22Rv1 (cell line): ENCODE results near the gene BEGAIN.

Source experiments
- H3K27ac ChIP-seq: fragments of 450-650 bp; 2 replicates; pipeline ENCODE4 v1.5.1; 2017
- ZFX ChIP-seq: fragments of 450-650 bp; IDR thresholded peaks from 2 replicates; pipeline ENCODE4 v1.6.1; 2017; ENCODE audit warnings: antibody characterized with exemption, borderline replicate concordance
- TF ChIP-seq, protein P1 (sequence below): fragments of 450-650 bp; IDR thresholded peaks from 2 replicates; pipeline ENCODE4 v1.5.1; 2017; ENCODE audit warnings: mild to moderate bottlenecking

BEGAIN gene

DNA sequence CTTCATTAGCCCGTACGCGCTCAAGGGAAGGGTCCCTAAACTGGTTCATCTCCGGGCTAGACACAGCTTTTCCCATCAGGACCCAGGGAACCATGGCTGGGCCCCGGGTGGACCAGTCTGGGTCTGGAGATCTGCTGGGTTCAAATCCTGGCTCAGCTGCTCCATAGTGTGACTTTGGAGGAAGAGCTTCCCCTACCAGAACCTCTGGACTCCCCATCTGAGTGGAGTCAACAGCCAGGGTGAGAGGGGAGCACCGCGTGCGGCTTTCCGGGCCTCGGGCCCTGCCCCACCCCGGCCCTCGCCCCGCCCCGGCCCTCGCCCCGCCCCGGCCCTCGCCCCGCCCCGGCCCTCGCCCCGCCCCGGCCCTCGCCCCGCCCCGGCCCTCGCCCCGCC lies 41.2 kb downstream of the BEGAIN start:
- H3K27ac ChIP-seq: peak overlapping the region; percentile 90

DNA sequence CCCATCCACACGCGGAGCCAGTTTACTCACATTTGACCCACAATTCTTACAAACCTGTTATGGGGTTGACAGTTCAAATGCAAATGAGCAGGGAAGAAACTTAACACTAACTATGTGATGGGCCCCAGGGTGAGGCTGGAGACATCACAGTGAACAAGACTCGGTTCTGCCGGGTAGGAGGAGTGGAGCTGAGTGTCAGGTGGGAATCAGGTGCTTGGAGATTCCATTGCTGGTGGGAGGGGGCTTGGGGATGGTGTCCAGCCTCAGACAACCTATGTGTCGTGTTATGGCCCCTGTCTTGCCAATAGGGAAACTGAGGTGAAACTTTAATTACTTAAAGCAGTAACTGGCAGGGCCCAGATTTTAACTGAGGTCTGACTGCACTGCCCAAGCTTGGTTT lies 41.9 kb downstream of the BEGAIN start:
- TF ChIP-seq ZFX: no peak
- TF ChIP-seq, protein P1, sequence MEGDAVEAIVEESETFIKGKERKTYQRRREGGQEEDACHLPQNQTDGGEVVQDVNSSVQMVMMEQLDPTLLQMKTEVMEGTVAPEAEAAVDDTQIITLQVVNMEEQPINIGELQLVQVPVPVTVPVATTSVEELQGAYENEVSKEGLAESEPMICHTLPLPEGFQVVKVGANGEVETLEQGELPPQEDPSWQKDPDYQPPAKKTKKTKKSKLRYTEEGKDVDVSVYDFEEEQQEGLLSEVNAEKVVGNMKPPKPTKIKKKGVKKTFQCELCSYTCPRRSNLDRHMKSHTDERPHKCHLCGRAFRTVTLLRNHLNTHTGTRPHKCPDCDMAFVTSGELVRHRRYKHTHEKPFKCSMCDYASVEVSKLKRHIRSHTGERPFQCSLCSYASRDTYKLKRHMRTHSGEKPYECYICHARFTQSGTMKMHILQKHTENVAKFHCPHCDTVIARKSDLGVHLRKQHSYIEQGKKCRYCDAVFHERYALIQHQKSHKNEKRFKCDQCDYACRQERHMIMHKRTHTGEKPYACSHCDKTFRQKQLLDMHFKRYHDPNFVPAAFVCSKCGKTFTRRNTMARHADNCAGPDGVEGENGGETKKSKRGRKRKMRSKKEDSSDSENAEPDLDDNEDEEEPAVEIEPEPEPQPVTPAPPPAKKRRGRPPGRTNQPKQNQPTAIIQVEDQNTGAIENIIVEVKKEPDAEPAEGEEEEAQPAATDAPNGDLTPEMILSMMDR: no peak
- H3K27ac ChIP-seq: no peak overlapping the region

More for the DNA sequence above, 41.2 kb downstream of the BEGAIN start:
- TF ChIP-seq, protein P1: no peak
- no peak for TF ChIP-seq ZFX

DNA sequence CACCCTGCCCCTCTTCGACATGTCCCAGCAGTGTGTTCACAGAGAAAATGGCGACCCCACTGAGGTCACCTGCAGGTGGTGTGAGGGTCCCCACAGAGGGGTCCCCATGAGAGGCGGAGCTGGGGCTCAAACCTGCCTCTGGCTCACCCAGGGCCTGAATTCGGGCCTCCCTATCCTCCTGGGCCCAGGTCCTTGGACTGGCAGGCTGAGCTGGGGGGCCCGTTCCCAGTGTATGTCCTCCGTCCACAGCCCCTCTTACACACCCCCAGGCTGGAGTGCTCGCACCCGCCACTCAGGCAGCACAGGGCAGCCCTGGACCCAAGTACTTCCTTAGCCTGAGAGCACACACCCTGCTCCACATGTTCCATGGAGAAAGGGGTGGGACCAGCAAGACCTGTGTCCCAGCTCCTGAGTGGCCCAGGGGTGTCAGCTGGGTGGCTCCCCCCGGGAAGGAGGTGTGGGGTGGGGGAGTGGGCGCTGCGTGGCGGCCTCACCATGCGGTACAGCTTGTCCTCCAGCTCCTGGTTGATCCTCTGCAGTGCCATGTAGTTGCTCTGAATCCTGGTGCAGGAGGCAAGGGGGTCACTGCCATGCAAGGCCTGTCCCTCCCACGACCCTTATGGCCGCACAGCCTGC lies 42.6 kb downstream of the BEGAIN start:
- TF ChIP-seq, protein P1: no peak
- no peak for TF ChIP-seq ZFX
- no peak overlapping the region for H3K27ac ChIP-seq

DNA sequence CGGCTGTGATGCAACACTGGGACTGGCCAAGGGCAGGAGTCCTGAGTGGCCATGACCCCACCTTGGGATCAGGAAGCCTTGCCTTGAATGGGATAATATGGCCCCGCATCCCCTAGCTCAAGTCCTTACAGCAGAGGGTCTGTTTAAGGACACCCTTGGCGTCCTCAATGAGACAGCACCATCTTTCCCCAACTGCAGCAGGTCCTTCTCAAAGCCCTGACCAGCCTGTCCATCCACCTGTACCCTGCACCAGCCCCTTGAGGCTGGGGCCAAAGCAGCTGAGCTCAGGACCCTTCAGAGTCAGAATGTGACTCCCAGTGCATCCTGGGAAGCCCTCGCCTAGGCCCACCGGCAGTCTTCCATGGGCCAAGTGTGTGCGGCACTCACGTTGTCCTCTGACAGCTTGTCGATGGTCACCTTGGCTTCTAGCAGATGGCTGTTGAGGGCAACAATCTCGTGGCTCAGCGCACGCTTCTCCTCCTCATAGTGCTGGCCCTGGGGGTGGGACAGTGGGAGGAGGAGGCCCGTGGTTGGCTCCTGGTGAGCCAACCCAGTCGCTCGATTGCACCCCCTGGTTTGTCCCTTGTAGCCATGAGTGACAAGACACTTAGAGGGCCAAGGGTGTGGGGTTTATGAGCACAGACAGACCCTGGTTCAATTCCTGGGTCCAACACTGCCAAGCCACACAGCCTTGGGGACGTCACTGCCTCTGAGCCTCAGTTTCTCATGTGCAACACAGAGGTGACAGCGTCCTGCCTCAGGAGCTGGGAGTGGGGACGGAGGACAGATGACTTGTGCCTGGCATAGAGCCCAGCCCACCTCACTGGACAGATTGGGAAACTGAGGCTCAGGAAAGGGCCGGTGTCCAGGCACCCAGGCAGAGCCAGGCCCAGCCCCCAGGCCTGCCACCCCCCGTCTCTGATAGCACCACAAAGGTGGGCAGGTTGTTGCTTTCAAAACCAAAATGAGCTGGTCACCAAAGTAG lies 43.5 kb downstream of the BEGAIN start:
- TF ChIP-seq, protein P1: no peak
- TF ChIP-seq ZFX: no peak

DNA sequence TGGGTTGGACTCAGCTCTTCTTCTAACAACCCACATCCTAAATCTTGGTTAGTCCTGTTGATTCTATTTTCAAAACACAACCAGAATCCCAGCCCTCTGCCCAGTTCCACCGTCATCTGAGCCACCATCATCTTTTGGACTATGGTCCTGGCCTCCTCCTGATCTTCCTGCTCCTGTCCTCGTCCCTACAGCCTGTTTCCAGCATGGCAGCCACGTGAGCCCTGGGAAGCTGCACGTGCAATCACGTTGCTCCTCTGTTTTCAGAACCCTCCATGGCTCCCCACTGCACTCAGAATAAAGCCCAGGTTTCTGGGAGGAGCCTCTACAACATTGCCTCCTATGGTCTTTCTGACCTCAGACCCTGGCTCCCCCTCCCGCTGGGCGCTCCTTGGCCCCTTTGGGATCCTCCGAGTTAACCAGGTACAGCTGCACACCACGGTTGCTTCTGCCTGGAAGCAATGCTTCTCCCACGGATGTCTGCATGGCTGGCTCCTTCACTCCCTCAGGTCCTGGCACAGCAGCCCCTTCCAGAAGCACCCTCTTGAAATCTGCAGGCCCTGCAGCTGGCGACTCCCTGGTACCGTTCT lies 44.5 kb downstream of the BEGAIN start:
- H3K27ac ChIP-seq: no peak overlapping the region
- TF ChIP-seq ZFX: no peak
- TF ChIP-seq, protein P1: no peak

More for the DNA sequence above, 43.5 kb downstream of the BEGAIN start:
- no peak overlapping the region for H3K27ac ChIP-seq

DNA sequence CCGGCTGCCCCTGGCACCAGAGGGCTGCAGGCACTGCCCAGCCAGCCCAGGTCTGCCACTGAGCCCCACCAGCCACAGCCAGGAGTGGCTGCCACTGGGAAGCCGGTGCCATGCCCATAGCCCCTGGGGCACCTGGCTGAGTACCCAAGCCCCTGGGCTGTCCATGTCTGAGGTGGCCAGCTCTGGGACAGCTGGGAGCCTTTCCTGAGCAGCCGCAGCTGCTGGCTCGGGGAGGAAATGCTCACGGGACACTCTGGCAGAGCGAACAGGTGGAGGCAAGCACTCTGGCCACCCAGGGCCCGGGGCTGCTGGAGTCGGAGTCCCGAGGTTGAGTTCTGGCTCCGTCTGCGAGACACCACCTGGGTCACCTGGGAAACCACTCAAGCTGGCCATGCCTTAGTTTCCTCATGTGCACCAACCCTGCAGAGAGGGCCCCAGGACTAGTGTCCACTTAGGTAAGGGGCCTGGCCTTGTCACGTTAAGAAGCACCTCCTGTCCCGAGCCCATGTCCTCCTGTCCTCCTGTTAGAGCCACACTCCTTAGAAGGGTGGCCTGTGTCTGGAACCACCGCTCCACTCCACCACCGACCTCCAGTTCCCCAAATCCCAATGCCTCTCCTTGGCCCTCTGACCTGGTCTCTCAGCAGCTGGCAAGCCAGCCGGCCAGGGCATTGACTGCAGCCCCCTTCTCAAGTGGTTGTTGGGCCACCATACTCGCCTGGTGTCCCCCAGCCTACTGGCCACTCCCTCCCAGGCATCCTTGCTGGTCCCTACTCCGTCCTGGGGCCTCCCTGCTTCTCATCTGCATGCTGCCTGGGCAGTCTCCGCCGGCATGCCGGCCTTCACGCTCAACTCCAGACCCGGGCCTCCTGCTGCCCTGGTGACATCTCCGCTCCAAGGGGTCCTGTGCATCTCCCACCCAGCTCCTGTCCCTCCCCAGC lies 45.3 kb downstream of the BEGAIN start:
- TF ChIP-seq ZFX: no peak
- TF ChIP-seq, protein P1: no peak
- no peak overlapping the region for H3K27ac ChIP-seq
